Measurements from ENCODE around the gene SCAMP4. TPM values are rescaled to one million over a fixed set of nuclear protein-coding genes. Genes with fewer than 3 reads are reported as not detected.

The SCAMP4 gene
- total RNA-seq, 1 donor from 2014 or later, result 71.8 TPM

DNA sequence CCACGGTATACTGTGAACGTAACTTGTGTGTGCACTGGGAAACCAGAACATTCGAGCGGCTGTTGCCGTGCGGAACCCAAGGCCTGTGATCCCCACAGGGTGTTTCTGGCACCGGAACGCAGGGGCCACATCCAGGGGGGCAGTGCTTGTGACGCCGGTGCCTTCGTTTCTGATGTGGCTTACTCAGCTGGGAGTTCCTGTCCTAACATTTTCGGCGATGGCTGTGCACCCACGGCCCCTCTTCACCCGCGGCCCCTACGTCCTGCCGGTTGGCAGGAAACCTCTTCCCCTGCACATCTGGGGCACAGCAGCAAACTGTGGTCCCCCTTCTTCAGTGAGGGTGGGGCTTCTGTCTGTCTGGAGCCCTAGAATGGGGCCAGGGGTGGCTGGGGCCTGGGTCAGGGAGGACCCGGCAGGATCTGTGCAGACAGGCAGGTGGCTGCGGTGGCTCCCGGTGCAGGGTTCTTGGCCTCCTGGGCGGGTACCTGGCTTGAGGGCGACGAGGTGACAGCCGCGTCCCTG, 61.9 kb downstream of the SCAMP4 start:
- DNase-seq (ENCODE audit: low spot score), result no peak
- H3K4me3 Mint-ChIP-seq (ENCODE audit: unreplicated experiment), result no peak overlapping the region
- H3K27me3 Mint-ChIP-seq (ENCODE audit: unreplicated experiment), result no peaks in the 10 kb centered on the region
- TF ChIP-seq, protein P1, sequence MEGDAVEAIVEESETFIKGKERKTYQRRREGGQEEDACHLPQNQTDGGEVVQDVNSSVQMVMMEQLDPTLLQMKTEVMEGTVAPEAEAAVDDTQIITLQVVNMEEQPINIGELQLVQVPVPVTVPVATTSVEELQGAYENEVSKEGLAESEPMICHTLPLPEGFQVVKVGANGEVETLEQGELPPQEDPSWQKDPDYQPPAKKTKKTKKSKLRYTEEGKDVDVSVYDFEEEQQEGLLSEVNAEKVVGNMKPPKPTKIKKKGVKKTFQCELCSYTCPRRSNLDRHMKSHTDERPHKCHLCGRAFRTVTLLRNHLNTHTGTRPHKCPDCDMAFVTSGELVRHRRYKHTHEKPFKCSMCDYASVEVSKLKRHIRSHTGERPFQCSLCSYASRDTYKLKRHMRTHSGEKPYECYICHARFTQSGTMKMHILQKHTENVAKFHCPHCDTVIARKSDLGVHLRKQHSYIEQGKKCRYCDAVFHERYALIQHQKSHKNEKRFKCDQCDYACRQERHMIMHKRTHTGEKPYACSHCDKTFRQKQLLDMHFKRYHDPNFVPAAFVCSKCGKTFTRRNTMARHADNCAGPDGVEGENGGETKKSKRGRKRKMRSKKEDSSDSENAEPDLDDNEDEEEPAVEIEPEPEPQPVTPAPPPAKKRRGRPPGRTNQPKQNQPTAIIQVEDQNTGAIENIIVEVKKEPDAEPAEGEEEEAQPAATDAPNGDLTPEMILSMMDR (IDR thresholded peaks at IDR 0.05; ENCODE audit: unreplicated experiment), result no peak
- H3K36me3 Mint-ChIP-seq (ENCODE audit: low read depth, unreplicated experiment), result peaks cover 11% of the 10 kb centered on the region
- H3K9me3 Mint-ChIP-seq (ENCODE audit: unreplicated experiment), result no peaks in the 10 kb centered on the region
- no peaks in the 10 kb centered on the region for H3K4me1 Mint-ChIP-seq (ENCODE audit: unreplicated experiment)
- no peak overlapping the region for H3K27ac Mint-ChIP-seq (ENCODE audit: unreplicated experiment)

GRCh38 chr19:1968279-1969175, 63.3 kb downstream of the SCAMP4 start:
- DNase-seq (ENCODE audit: low spot score), result no peak
- H3K4me1 Mint-ChIP-seq (ENCODE audit: unreplicated experiment), result no peaks in the 10 kb centered on the region
- no peak overlapping the region for H3K4me3 Mint-ChIP-seq (ENCODE audit: unreplicated experiment)
- TF ChIP-seq, protein P1 (IDR thresholded peaks at IDR 0.05; ENCODE audit: unreplicated experiment), result no peak
- no peaks in the 10 kb centered on the region for H3K27me3 Mint-ChIP-seq (ENCODE audit: unreplicated experiment)
- H3K36me3 Mint-ChIP-seq (ENCODE audit: low read depth, unreplicated experiment), result peaks cover 8% of the 10 kb centered on the region
- no peak overlapping the region for H3K27ac Mint-ChIP-seq (ENCODE audit: unreplicated experiment)
- no peaks in the 10 kb centered on the region for H3K9me3 Mint-ChIP-seq (ENCODE audit: unreplicated experiment)

GRCh38 chr19:1969176-1970002, 64.2 kb downstream of the SCAMP4 start:
- peaks cover 9% of the 10 kb centered on the region for H3K36me3 Mint-ChIP-seq (ENCODE audit: low read depth, unreplicated experiment)
- H3K4me3 Mint-ChIP-seq (ENCODE audit: unreplicated experiment), result no peak overlapping the region
- DNase-seq (ENCODE audit: low spot score), result no peak
- TF ChIP-seq, protein P1 (IDR thresholded peaks at IDR 0.05; ENCODE audit: unreplicated experiment), result no peak
- H3K27ac Mint-ChIP-seq (ENCODE audit: unreplicated experiment), result no peak overlapping the region
- H3K9me3 Mint-ChIP-seq (ENCODE audit: unreplicated experiment), result no peaks in the 10 kb centered on the region
- H3K27me3 Mint-ChIP-seq (ENCODE audit: unreplicated experiment), result peaks cover 3% of the 10 kb centered on the region
- no peaks in the 10 kb centered on the region for H3K4me1 Mint-ChIP-seq (ENCODE audit: unreplicated experiment)

GRCh38 chr19:1970003-1970805, 65.0 kb downstream of the SCAMP4 start:
- DNase-seq (ENCODE audit: low spot score), result no peak
- H3K36me3 Mint-ChIP-seq (ENCODE audit: low read depth, unreplicated experiment), result peaks cover 12% of the 10 kb centered on the region
- peaks cover 3% of the 10 kb centered on the region for H3K27me3 Mint-ChIP-seq (ENCODE audit: unreplicated experiment)
- no peak overlapping the region for H3K27ac Mint-ChIP-seq (ENCODE audit: unreplicated experiment)
- H3K9me3 Mint-ChIP-seq (ENCODE audit: unreplicated experiment), result no peaks in the 10 kb centered on the region
- TF ChIP-seq, protein P1 (IDR thresholded peaks at IDR 0.05; ENCODE audit: unreplicated experiment), result no peak
- no peaks in the 10 kb centered on the region for H3K4me1 Mint-ChIP-seq (ENCODE audit: unreplicated experiment)
- no peak overlapping the region for H3K4me3 Mint-ChIP-seq (ENCODE audit: unreplicated experiment)
